ENCODE results near the gene ADGRG7.

DNA sequence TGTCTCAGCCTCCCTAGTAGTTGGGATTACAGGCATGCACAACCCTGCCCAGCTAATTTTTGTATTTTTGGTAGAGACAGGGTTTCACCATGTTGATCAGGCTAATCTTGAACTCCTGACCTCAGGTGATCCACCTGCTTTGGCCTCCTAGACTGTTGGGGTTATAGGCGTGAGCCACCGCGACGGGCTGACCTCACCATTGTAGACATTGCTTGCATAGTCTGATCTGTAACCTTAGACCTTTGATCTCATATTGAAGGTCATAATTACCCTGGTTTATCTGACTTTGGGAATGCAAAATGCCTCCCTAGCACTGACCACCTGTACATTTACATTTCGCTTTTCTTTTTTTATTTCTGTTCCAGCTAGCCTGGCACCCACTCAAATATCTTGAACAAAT is 31.2 kb downstream of the ADGRG7 start:
- TF ChIP-seq, protein P1, sequence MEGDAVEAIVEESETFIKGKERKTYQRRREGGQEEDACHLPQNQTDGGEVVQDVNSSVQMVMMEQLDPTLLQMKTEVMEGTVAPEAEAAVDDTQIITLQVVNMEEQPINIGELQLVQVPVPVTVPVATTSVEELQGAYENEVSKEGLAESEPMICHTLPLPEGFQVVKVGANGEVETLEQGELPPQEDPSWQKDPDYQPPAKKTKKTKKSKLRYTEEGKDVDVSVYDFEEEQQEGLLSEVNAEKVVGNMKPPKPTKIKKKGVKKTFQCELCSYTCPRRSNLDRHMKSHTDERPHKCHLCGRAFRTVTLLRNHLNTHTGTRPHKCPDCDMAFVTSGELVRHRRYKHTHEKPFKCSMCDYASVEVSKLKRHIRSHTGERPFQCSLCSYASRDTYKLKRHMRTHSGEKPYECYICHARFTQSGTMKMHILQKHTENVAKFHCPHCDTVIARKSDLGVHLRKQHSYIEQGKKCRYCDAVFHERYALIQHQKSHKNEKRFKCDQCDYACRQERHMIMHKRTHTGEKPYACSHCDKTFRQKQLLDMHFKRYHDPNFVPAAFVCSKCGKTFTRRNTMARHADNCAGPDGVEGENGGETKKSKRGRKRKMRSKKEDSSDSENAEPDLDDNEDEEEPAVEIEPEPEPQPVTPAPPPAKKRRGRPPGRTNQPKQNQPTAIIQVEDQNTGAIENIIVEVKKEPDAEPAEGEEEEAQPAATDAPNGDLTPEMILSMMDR (IDR thresholded peaks at IDR 0.05), result no peak
- no peak for TF ChIP-seq POLR2A (IDR thresholded peaks at IDR 0.05; ENCODE audit: low read length)
- TF ChIP-seq NR3C1 (IDR thresholded peaks at IDR 0.05), result no peak
- no peak for TF ChIP-seq EHF (CRISPR knock-in tag; IDR thresholded peaks at IDR 0.05)
- no peak for TF ChIP-seq MAZ (IDR thresholded peaks at IDR 0.05; ENCODE audit: borderline replicate concordance, low read depth, low read length)
